NCI-H446 treated with DMSO at 0.1 percent for 48 hours (cell line): ENCODE results near the gene OAT.
"Not testable (repeated sequence)": the region's sequence is repeated elsewhere in the genome, so short reads cannot be mapped to it uniquely, and the experiment has no call there.

Source experiments
- DNase-seq: peaks from one replicate; lab custom pipeline; 2025; lab: John Stamatoyannopoulos, UW

The OAT gene

GRCh38 chr10:124447751-124448466, 29.2 kb upstream of the OAT start:
- no peak for DNase-seq

DNA sequence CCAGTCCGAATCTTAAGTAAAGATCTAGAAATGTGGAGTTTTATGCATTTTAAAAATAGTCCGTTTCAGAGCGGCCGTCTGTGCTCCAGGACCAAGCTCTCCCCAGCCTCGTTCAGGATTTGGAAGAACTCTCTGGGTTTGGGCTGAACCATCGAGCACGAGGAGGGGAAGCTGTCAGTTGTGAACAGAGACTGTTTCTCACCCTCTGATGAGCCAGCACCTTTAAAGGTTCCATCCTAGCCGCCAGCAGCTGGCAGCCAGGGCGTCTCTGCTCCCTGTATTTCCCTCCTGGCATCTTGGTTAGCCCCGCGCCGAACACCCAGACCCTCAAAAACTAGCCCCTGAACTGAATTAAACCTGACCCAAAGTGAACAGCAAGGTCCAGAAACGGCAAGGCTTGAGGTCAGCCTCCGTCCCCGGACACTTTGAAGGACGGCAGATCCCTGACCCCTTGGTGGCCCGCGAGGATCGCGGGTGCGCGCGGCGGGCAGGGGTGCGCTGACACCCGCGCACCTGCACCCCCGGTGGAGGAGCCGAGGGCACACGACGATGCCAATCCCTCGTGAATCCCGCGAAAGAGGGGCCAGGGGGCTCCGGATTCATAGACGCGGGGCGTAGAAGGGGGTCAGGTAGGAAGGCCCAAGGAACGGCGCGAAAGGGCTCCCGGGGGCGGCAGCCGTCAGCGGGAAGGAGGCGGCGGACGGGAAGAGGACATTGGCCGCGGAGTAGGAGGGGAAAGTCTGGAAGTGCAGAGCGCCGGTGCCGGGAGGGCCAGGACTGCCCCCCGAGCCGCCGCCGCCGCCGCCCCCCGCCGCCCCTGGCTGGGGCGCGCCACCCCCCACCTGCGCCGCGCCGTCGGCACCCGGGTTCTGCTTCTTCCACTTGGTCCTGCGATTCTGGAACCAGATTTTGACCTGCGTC, 28.4 kb upstream of the OAT start:
- no peak for DNase-seq

DNA sequence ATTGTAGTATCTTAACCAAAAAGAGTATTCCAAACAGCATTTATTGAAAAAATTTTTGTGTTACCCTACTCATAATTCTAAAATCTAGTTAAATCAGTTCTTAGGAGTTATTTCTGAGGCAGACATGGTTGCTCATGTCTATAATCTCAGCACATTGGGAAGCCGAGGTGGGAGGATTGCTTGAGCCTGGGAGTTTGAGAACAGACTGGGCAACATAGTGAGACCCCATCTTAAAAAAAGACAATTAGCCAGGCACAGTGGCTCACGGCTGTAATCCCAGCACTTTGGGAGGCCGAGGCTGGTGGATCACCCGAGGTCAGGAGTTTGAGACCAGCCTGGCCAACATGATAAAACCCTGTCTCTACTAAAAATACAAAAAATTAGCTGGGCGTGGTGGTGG, 23.0 kb upstream of the OAT start:
- not testable (repeated sequence) for DNase-seq

GRCh38 chr10:124436191-124436638, 17.5 kb upstream of the OAT start:
- DNase-seq = no peak

DNA sequence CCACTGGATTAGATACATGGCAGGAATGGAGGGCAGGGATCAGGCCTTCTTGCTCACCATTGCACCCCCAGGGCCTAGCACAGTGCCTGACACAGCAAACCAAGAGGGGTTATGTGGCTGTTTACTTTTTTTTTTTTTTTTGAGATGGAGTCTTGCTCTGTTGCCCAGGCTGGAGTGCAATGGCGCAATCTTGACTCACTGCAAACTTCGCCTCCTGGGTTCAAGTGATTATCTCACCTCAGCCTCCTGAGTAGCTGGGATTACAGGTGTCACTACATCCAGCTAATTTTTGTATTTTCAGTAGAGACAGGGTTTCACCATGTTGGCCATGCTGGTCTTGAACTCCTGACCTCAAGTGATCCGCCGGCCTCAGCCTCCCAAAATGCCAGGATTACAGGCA, 17.0 kb upstream of the OAT start:
- DNase-seq = not testable (repeated sequence)

GRCh38 chr10:124433461-124433860, 14.7 kb upstream of the OAT start:
- DNase-seq = no peak

GRCh38 chr10:124430077-124430476, 11.4 kb upstream of the OAT start:
- no peak for DNase-seq

DNA sequence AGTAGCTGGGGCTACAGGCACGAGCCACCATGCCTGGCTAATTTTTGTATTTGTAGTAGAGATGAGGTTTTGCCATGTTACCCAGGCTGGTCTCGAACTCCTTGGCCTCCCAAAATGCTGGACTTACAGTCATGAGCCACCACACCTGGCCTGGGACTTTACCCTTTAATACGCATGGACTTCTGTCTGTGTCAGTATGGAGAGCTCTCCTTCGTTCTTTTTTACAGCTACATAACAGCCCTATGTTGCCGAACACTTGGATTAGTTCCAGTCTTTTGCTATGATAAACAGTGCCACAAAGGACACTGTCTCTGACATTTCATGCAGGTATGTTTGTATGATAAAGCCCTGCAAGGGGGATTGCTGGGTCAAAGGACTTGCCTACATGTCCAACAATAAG, 10.9 kb upstream of the OAT start:
- DNase-seq = no peak

- no peak for DNase-seq
Observed at GRCh38 chr10:124428207-124428777, 9.6 kb upstream of the OAT start.

DNA sequence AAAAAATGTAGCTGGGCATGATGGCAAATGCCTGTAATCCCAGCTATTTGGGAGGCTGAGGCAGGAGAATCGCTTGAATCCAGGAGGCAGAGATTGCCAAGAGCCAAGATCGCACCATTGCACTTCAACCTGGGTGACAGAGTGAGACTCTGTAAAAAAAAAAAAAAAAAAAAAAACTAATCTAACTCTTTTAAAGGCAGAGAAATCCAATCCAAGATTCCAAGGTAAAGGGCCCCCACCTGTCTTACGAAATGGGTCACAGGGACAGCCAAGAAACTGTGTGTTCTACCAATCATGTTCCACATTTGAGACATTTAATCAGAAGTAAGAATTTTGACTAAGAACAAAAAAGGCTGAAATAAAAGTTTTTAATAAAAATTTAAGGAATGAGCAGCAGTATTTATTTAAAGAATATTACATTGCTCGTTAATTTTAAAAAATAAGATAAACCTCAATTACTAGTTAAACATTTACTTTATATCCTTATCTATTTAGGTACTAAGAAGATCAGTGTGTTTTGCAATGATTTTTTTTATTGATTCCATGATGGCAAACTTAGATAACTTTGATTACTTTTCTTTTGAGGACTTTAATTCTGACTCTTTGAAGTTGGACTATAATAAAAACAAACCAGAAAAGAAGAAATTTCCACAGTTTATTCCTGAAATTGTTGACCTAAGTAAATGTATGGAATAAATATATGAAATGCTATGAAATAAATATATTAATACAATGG, 6.7 kb upstream of the OAT start:
- no peak for DNase-seq

DNA sequence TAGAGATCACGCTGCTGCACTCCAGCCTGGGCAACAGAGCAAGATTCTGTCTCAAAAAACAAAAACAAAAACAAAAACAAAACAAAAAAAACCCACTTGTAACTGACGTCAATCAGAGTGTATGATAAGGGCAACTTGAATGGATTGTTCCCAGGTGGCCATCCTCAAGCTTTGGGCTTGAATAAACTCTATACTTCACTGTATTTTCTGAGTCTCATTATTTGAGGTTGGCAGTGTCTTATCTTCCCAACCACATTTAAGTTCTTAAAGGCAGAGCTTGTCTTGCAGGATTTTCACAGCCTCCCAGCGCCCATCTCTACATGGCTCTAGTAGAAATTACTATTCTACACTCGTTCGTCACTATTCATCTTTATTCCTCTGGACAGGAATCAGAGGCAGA, 5.1 kb upstream of the OAT start:
- DNase-seq = no peak

GRCh38 chr10:124422742-124423141, 4.0 kb upstream of the OAT start:
- DNase-seq = no peak

DNA sequence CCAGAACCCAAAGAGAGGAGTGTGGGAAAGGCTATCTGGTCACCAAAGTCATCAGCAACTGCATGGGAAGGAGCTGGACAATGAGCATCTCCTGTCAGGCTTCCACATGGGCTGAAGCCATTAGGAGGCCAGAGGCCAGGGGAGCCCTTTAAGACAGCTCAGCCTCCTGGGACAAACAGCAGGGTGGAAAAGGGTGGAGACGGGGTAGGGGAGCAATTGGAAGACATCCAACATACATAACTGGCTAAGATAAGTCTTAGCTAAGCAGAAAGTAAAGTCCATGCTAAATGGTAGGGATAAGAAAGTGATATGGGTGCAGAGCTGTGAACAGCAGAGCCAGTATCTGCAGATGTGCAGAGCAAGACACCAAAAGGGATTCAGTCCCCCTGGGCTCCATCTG, 1.5 kb upstream of the OAT start:
- DNase-seq = no peak

DNA sequence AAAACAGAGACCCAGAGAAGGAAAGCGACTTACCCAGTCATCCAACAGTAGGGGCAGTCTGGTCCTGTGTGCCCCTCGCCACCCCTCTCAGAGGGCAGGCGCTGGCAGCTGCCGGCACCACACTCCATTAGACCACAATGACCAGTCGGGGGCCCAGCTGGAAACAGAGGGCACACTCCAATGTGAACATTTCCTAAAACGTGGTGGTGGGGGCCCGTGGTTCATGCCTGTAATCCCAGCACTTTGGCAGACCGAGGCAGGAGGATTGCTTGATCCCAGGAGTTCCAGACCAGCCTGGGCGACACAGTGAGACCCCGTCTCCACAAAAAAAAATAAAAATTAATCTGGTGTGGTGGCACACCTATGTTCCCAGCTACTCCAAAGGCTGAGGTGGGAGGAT, 912 bp upstream of the OAT start:
- no peak for DNase-seq

DNA sequence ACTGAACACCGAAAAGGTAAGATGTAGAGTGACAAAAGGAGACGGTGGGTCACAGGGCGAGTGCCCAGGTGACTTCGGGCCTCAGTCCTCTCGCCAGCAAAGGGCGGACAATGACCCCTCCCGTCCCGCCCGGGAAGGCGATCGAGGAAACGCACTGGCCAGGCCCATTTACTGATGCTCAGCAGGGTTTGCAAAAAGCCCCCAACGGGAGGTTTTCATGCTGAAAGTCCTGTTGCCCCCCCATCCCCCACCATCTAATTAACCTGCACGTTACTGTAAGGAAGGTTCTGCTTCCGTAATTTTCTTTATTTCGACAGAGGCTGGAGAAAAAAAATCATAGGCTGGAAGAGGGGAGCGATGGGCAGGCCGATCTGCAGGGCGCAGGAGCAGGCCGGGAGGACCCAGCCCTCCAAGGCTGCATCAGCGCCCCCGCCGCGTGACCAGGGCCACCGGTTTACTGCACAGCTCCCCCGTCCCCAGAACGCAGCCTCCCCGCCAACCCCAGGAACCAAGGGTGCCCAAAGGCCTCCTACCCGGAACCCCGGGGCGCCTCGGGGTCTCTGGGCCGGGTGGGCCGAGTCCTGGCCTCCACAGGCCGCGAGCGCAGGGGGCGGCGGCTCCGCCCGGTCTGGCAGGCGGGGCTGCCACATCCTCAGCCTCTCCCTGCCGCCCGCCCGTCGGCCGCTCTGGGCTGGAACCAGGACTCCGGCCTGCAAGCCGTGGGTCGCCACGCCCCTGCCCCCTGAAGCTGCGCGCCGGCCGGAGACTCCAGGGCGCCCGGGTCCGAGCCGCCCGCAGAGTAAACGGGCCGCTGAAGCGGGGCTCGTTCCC, 613 bp downstream of the OAT start:
- DNase-seq = no peak

GRCh38 chr10:124416733-124417132, 2.0 kb downstream of the OAT start:
- DNase-seq = no peak

GRCh38 chr10:124415210-124415609, 3.5 kb downstream of the OAT start:
- DNase-seq = no peak

DNA sequence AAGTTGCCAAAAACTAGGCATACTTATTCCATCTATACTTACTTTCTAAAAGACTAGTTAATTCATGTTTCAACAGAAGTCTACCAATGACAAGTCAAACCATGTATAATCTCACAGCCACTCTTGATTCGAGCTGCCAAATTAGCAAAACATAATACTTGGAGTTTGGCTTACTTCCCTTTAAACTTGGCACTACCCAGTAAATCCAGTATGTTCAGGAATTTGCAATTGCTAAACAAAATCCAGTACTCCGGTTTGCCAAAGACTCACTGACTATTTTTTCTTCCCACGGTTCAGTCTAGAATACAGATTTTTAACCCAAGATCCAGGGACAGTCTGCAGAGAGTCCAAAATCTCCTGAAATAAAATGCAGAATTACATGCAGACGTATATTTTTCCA, 4.6 kb downstream of the OAT start:
- no peak for DNase-seq

GRCh38 chr10:124409696-124410095, 9.0 kb downstream of the OAT start:
- DNase-seq = no peak

- DNase-seq = no peak
Observed at GRCh38 chr10:124408357-124408756, 10.4 kb downstream of the OAT start.

GRCh38 chr10:124407456-124407855, 11.3 kb downstream of the OAT start:
- DNase-seq = no peak
